SIG-M5 (cell line): ENCODE measurements around the gene FOXS1.
"Not testable (repeated sequence)": the region's sequence is repeated elsewhere in the genome, so short reads cannot be mapped to it uniquely, and the experiment has no call there.

ENCODE experiments used
- DNase-seq: peaks from one replicate; lab custom pipeline; 2025; lab: John Stamatoyannopoulos, UW

FOXS1 gene

GRCh38 chr20:31821427-31821826 lies 24.0 kb downstream of the FOXS1 start:
- no peak for DNase-seq

GRCh38 chr20:31820228-31820627 lies 25.2 kb downstream of the FOXS1 start:
- no peak for DNase-seq

GRCh38 chr20:31819083-31819784 lies 26.2 kb downstream of the FOXS1 start, which contains the start of gene MYLK2:
MYLK2 (plus strand) TSS chr20:31819356; CDS start chr20:31819581, 225 bp downstream.
- no peak for DNase-seq

GRCh38 chr20:31818376-31818908 lies 27.0 kb downstream of the FOXS1 start:
- no peak for DNase-seq

- DNase-seq: no peak
Observed at GRCh38 chr20:31817461-31817860, 27.9 kb downstream of the FOXS1 start.

- DNase-seq: no peak
Observed at GRCh38 chr20:31816221-31816620, 29.2 kb downstream of the FOXS1 start.

- no peak for DNase-seq
Observed at GRCh38 chr20:31815408-31816188, 29.8 kb downstream of the FOXS1 start.

GRCh38 chr20:31814142-31814541 lies 31.3 kb downstream of the FOXS1 start:
- DNase-seq: not testable (repeated sequence)

GRCh38 chr20:31813611-31814010 lies 31.8 kb downstream of the FOXS1 start:
- no peak for DNase-seq

GRCh38 chr20:31811796-31812728 lies 33.3 kb downstream of the FOXS1 start:
- DNase-seq: no peak

GRCh38 chr20:31811198-31811597 lies 34.2 kb downstream of the FOXS1 start:
- DNase-seq: no peak

GRCh38 chr20:31809661-31810060 lies 35.7 kb downstream of the FOXS1 start:
- no peak for DNase-seq

- no peak for DNase-seq
Observed at GRCh38 chr20:31808481-31808880, 36.9 kb downstream of the FOXS1 start.

GRCh38 chr20:31806564-31807355 lies 38.6 kb downstream of the FOXS1 start:
- DNase-seq: no peak

GRCh38 chr20:31803552-31804291 lies 41.7 kb downstream of the FOXS1 start:
- DNase-seq: no peak

- DNase-seq: no peak
Observed at GRCh38 chr20:31801508-31801907, 43.9 kb downstream of the FOXS1 start.

- no peak for DNase-seq
Observed at GRCh38 chr20:31797364-31797763, 48.0 kb downstream of the FOXS1 start.
